H9 (cell line): ENCODE results near the gene WNT8A. TPM values are rescaled to one million over a fixed set of nuclear protein-coding genes. Genes with fewer than 3 reads are reported as not detected.

Experiments
- DNase-seq: peaks from one replicate; pipeline ENCODE4 v3.0.0-alpha.2; 2017
- H2AFZ ChIP-seq: one replicate; pipeline ENCODE4 v1.6.1; 2013; ENCODE audit warnings: mild to moderate bottlenecking, low read length, control low read depth, moderate library complexity
- H2AK5ac ChIP-seq: 2 replicates; pipeline ENCODE4 v1.6.1; 2013; ENCODE audit warnings: low read length, control low read depth, mixed read lengths; ENCODE audit not compliant: insufficient read length
- H2BK120ac ChIP-seq: one replicate; pipeline ENCODE4 v1.6.1; 2013; ENCODE audit warnings: low read depth, mild to moderate bottlenecking, low read length, control low read depth, inconsistent platforms; ENCODE audit not compliant: poor library complexity, severe bottlenecking
- H2BK12ac ChIP-seq: 2 replicates; pipeline ENCODE4 v1.6.1; 2013; ENCODE audit warnings: low read length, control low read depth, mixed read lengths, low read depth; ENCODE audit not compliant: insufficient read length
- H2BK15ac ChIP-seq: 2 replicates; pipeline ENCODE4 v1.6.1; 2013; ENCODE audit warnings: low read depth, low read length, control low read depth
- H2BK20ac ChIP-seq: one replicate; pipeline ENCODE4 v1.6.1; 2013; ENCODE audit warnings: low read depth, mild to moderate bottlenecking, low read length, control low read depth, inconsistent platforms; ENCODE audit not compliant: poor library complexity, severe bottlenecking
- H2BK5ac ChIP-seq: 2 replicates; pipeline ENCODE4 v1.6.1; 2013; ENCODE audit warnings: low read length, control low read depth, mixed read lengths; ENCODE audit not compliant: insufficient read length
- H3K14ac ChIP-seq: 2 replicates; pipeline ENCODE4 v1.6.1; 2013; ENCODE audit warnings: low read length, control low read depth; ENCODE audit not compliant: insufficient read depth
- H3K18ac ChIP-seq: 2 replicates; pipeline ENCODE4 v1.6.1; 2013; ENCODE audit warnings: low read depth, mild to moderate bottlenecking, mixed read lengths, low read length, control low read depth; ENCODE audit not compliant: insufficient read length
- H3K23ac ChIP-seq: 2 replicates; pipeline ENCODE4 v1.6.1; 2013; ENCODE audit warnings: low read length, control low read depth, mixed read lengths, low read depth; ENCODE audit not compliant: insufficient read length
- H3K23me2 ChIP-seq: 2 replicates; pipeline ENCODE4 v1.6.1; 2013; ENCODE audit warnings: low read depth, mild to moderate bottlenecking, mixed read lengths, low read length, control low read depth; ENCODE audit not compliant: insufficient read length, poor library complexity, severe bottlenecking
- H3K27ac ChIP-seq: 2 replicates; pipeline ENCODE4 v1.5.1; 2013; ENCODE audit warnings: low read length, control low read depth, mixed read lengths, low read depth; ENCODE audit not compliant: insufficient read length
- H3K27me3 ChIP-seq: 2 replicates; pipeline ENCODE4 v1.6.1; 2013; ENCODE audit warnings: low read length, control low read depth, inconsistent platforms; ENCODE audit not compliant: insufficient read depth
- H3K4ac ChIP-seq: 2 replicates; pipeline ENCODE4 v1.6.1; 2013; ENCODE audit warnings: low read depth, mild to moderate bottlenecking, control low read depth, inconsistent platforms, low read length, moderate library complexity
- H3K4me1 ChIP-seq: 2 replicates; pipeline ENCODE4 v1.6.1; 2013; ENCODE audit warnings: low read length, control low read depth, inconsistent platforms; ENCODE audit not compliant: insufficient read depth
- H3K4me2 ChIP-seq: 2 replicates; pipeline ENCODE4 v1.6.1; 2013; ENCODE audit warnings: low read length, control low read depth, mixed read lengths; ENCODE audit not compliant: insufficient read length, insufficient read depth
- H3K56ac ChIP-seq: 2 replicates; pipeline ENCODE4 v1.6.1; 2013; ENCODE audit warnings: low read depth, mild to moderate bottlenecking, mixed read lengths, low read length, control low read depth; ENCODE audit not compliant: insufficient read length
- H3K79me1 ChIP-seq: 2 replicates; pipeline ENCODE4 v1.6.1; 2013; ENCODE audit warnings: low read depth, mild to moderate bottlenecking, moderate library complexity, low read length, control low read depth, inconsistent platforms; ENCODE audit not compliant: insufficient read depth, poor library complexity, severe bottlenecking
- H3K79me2 ChIP-seq: 2 replicates; pipeline ENCODE4 v1.6.1; 2013; ENCODE audit warnings: low read length, control low read depth, inconsistent platforms; ENCODE audit not compliant: insufficient read depth
- H3K9ac ChIP-seq: 2 replicates; pipeline ENCODE4 v1.6.1; 2013; ENCODE audit warnings: low read length, control low read depth, mixed read lengths; ENCODE audit not compliant: insufficient read length; ENCODE audit errors: extremely low read depth
- H3K9me3 ChIP-seq: one replicate; pipeline ENCODE4 v1.6.1; 2013; ENCODE audit warnings: low read depth, low read length, inconsistent platforms; ENCODE audit not compliant: control insufficient read depth
- H3T11ph ChIP-seq: one replicate; pipeline ENCODE4 v1.6.1; 2013; ENCODE audit warnings: mild to moderate bottlenecking, low read length, control low read depth, inconsistent platforms
- H4K20me1 ChIP-seq: one replicate; pipeline ENCODE4 v1.6.1; 2013; ENCODE audit not compliant: control insufficient read depth, insufficient read length, insufficient read depth
- H4K5ac ChIP-seq: 2 replicates; pipeline ENCODE4 v1.6.1; 2013; ENCODE audit warnings: low read depth, mild to moderate bottlenecking, mixed read lengths, low read length, control low read depth; ENCODE audit not compliant: insufficient read length
- H4K8ac ChIP-seq: replicated peaks from 2 replicates; pipeline ENCODE4 v1.6.1; 2013; ENCODE audit warnings: low read length, control low read depth, mixed read lengths, low read depth; ENCODE audit not compliant: insufficient read length
- H4K91ac ChIP-seq: 2 replicates; pipeline ENCODE4 v1.6.1; 2013; ENCODE audit warnings: low read depth, mild to moderate bottlenecking, moderate library complexity, mixed read lengths, low read length, control low read depth; ENCODE audit not compliant: insufficient read length
- H3K27ac Mint-ChIP-seq, 3 experiments: 2 replicates in 2 of 3; 3 replicates in 1 of 3; pipeline ENCODE4 v1.8.0; 2020 to 2021; ENCODE audit warnings: mixed read lengths in 3 of 3, mild to moderate bottlenecking in 1 of 3, moderate library complexity in 1 of 3
- H3K27me3 Mint-ChIP-seq: 2 replicates; pipeline ENCODE4 v1.8.0; 2021; ENCODE audit warnings: low read depth, mild to moderate bottlenecking, moderate library complexity, mixed read lengths
- H3K36me3 Mint-ChIP-seq, 3 experiments: 2 replicates in 2 of 3; 3 replicates in 1 of 3; pipeline ENCODE4 v1.8.0; 2020 to 2021; ENCODE audit warnings: low read depth in 3 of 3, mixed read lengths in 3 of 3; ENCODE audit not compliant: insufficient read depth in 1 of 3
- H3K4me1 Mint-ChIP-seq, 2 experiments: 2 replicates each; pipeline ENCODE4 v1.8.0; 2020; ENCODE audit warnings: mixed read lengths in 2 of 2
- H3K4me3 Mint-ChIP-seq, 2 experiments: 2 replicates in 1 of 2; 3 replicates in 1 of 2; pipeline ENCODE4 v1.8.0; 2020 to 2021; ENCODE audit warnings: mild to moderate bottlenecking in 2 of 2, mixed read lengths in 2 of 2, moderate library complexity in 1 of 2
- H3K9me3 Mint-ChIP-seq, 2 experiments: 2 replicates in 1 of 2; 3 replicates in 1 of 2; pipeline ENCODE4 v1.8.0; 2020; ENCODE audit warnings: mild to moderate bottlenecking in 2 of 2, mixed read lengths in 2 of 2, moderate library complexity in 1 of 2
- CTCF ChIP-seq: fragments of 200-600 bp; sonication (generic); conservative IDR thresholded peaks from 3 replicates; pipeline ENCODE4 v1.8.0; 2021; ENCODE audit warnings: antibody characterized with exemption, mild to moderate bottlenecking
- WGBS: extraction: QIAGEN DNeasy Blood & Tissue Kit; methylation state at CpG from one replicate; pipeline ENCODE4 v1.1.7; 2013; ENCODE audit warnings: missing lambda C conversion rate, low lambda C conversion rate, mixed read lengths; ENCODE audit not compliant: insufficient read length; ENCODE audit errors: extremely low coverage; 5-methylcytosine and 5-hydroxymethylcytosine counted together
- total RNA-seq: library from RNA; stranded (reverse); gene quantifications from 2 replicates; pipeline ENCODE4 v1.2.1, GENCODE V29; 2021

WNT8A gene
- total RNA-seq, 1 experiment from 2014 or later: 0.33 TPM

DNA sequence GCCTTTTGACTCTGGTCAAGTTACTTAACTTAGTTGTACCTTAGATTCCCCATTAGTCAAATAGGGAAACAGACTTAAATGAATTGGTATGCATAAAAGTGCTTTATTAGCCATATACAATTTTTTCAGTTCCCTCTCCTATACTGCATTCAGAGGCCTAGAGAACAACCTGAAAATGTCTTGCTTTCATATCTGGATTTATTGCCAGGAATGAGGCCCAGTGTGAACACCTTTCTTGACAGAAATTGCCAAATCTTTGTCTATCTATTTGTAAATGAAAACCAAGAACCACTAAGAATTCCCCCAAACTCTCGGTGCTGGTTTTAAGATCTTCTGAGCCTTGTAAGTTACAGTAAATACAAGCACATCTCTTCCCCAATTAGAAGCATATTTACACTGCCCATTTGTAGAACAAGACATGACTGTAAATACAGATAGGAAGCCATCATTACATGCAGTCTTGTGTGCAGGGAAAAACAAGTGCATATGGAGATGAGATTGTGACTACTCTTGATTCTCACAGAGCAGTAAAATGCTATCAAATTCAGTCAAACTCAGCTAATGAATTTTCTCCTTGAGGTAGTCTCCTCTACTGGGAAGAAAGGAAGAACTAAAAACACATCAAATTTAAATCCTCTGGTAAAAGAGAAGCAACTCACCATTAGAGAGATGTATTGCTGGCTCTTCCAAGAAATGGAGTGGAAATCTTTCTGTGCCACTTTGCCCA lies 45.8 kb upstream of the WNT8A start:
- no peak overlapping the region for H3K9ac ChIP-seq
- no peak overlapping the region for H4K5ac ChIP-seq
- no peak for DNase-seq
- H3K14ac ChIP-seq: no peak overlapping the region
- no peaks in the 10 kb centered on the region for H3K4me1 ChIP-seq
- no peak overlapping the region for H3T11ph ChIP-seq
- H3K23me2 ChIP-seq: peaks cover 6% of the 10 kb centered on the region
- no peaks in the 10 kb centered on the region for H4K20me1 ChIP-seq
- H2BK15ac ChIP-seq: no peak overlapping the region
- Mint-ChIP-seq H3K27me3 (peaks cover 2% of the 10 kb centered on the region; the same call in 1 of the 2 replicates), H3K4me1 (peaks cover 10 to 14% of the 10 kb centered on the region in 2 experiments), H3K9me3 (no peaks in the 10 kb centered on the region), H3K4me3 (no peak overlapping the region), H3K36me3 (no peaks in the 10 kb centered on the region), H3K27ac (no peak overlapping the region)
- H3K23ac ChIP-seq: no peak overlapping the region
- no peaks in the 10 kb centered on the region for H3K27me3 ChIP-seq
- no peak overlapping the region for H2BK5ac ChIP-seq
- no peak overlapping the region for H2AFZ ChIP-seq
- no peak overlapping the region for H2BK12ac ChIP-seq
- no peak overlapping the region for H3K56ac ChIP-seq
- no peak overlapping the region for H2BK120ac ChIP-seq
- no peaks in the 10 kb centered on the region for H3K9me3 ChIP-seq
- no peak overlapping the region for H3K27ac ChIP-seq
- no peak overlapping the region for H4K8ac ChIP-seq
- no peak overlapping the region for H3K18ac ChIP-seq
- no peak overlapping the region for H2AK5ac ChIP-seq
- no peak overlapping the region for H3K4ac ChIP-seq
- H3K79me1 ChIP-seq: no peaks in the 10 kb centered on the region
- WGBS: no CpG with 5 or more reads among the region's 1 CpG
- no peaks in the 10 kb centered on the region for H3K79me2 ChIP-seq
- H3K4me2 ChIP-seq: no peak overlapping the region
- H2BK20ac ChIP-seq: no peak overlapping the region
- no peak for TF ChIP-seq CTCF
- H4K91ac ChIP-seq: no peak overlapping the region
